GM12801 (cell line): Measurements from ENCODE around the gene ARHGAP21.

Experiments used
- TF ChIP-seq, protein P1 (sequence below): IDR thresholded peaks from one replicate; pipeline ENCODE4 v1.5.1; 2011; ENCODE audit warnings: control low read depth; ENCODE audit not compliant: insufficient read length; ENCODE audit errors: extremely low read depth

The ARHGAP21 gene

DNA sequence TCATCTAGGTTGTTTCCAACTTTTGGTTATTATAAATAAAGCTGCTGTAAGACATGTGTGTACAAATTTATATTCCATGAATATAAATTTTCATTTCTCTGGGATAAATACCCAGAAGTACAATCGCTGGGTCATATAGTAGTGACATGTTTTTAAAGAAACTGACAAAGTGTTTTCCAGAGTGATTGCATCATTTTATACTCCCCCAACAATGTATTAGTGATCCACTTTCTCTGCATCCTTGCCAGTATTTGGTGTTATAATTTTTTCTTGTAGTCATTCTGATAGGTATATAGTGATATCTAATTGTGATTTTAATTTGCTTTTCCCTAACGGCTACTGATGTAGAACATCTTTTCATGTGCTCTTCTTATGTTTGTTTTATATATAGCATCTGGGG lies 27.0 kb upstream of the ARHGAP21 start:
- TF ChIP-seq, protein P1, sequence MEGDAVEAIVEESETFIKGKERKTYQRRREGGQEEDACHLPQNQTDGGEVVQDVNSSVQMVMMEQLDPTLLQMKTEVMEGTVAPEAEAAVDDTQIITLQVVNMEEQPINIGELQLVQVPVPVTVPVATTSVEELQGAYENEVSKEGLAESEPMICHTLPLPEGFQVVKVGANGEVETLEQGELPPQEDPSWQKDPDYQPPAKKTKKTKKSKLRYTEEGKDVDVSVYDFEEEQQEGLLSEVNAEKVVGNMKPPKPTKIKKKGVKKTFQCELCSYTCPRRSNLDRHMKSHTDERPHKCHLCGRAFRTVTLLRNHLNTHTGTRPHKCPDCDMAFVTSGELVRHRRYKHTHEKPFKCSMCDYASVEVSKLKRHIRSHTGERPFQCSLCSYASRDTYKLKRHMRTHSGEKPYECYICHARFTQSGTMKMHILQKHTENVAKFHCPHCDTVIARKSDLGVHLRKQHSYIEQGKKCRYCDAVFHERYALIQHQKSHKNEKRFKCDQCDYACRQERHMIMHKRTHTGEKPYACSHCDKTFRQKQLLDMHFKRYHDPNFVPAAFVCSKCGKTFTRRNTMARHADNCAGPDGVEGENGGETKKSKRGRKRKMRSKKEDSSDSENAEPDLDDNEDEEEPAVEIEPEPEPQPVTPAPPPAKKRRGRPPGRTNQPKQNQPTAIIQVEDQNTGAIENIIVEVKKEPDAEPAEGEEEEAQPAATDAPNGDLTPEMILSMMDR: no peak

DNA sequence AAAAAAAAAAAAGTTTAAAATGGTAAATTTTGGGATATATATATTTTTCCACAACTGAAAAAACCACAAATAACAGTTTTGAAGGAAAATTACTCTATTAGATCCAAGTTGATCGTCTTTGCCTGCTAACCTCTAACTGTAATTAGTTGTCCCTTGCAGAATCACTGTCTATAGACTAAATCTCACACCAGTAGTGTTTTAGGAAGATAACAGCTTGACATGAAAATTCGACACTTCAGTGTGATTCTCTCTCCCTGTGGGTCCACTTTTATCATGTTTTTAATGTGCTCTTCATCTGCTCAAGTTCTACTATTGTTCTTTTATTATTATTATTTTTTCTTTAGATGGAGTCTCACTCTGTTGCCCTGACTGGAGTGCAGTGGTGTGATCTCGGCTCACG lies 24.5 kb upstream of the ARHGAP21 start:
- TF ChIP-seq, protein P1: no peak

DNA sequence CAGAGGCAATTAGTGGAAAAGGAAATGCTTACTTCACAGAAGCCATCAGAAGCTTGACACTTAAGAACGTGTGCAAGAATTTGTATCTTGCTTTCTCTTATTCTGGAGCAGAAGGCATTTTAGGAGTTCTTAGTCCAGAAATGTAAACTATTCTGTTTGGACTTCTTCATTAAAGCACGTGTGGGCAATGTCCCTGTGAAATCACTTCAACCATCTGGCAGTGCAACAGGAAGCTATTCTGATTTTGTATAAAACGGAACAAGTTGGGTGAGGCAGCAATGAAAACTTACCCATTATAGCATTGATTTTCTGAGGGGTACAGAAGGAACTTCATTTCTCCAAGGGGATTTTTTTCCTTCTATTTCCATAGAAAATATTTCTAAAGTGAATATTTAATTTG lies 21.3 kb upstream of the ARHGAP21 start:
- TF ChIP-seq, protein P1: no peak

DNA sequence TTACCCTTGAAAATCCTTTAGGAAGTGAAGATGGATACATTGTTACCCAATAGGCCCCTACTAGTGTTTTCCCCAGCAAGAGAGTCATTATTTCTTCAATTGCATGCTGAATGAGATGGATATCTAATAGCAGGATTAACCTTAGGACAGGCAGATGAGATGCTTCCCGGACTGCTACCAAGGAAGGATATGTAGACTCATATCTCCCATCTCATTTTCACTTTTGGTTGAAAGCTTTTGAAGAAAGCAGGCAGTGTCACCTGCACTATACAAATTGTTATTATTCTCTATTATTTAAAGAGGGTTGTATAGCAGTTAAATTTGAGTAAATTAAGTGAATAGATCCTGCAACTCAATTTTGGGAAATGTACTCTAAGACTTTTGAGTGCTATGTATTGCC lies 17.0 kb upstream of the ARHGAP21 start:
- TF ChIP-seq, protein P1: no peak

DNA sequence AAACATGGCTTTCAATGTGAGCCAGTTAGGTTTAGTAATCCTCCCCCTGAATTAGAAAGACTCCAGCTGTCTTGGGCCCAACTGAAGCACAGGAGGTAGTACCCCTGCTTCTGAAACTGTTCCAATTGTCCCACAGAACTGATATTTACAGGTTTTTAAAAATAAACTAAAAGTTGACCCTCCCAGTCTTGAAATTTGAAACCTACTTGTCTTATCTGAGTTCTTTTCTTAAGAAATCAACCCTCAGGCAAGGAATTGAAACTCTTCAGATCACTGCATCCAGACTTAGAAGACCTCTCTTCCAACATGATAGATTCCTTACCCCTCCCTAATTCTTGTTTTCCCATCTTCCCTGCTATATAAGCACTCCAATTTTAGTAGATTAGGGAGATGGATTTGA lies 13.3 kb upstream of the ARHGAP21 start:
- TF ChIP-seq, protein P1: no peak

DNA sequence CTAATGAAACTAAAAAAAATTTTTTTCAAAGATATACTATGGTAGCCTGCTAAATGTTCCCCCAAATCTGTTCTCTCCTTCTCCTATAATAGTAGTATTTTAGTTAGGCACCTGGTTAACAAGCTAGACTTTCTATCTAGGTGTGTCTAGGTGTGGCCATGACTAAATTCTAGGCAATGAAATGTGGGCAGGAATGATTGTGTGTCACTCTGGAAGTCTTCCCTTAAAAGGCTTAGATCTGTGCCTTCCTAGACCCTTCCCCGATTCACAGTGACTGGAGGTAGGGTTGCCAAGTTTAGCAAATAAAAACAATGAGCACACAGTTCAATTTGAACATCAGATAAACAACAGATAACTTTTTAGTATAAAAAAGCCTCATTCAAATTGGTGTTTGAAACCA lies 8.3 kb upstream of the ARHGAP21 start:
- TF ChIP-seq, protein P1: no peak

DNA sequence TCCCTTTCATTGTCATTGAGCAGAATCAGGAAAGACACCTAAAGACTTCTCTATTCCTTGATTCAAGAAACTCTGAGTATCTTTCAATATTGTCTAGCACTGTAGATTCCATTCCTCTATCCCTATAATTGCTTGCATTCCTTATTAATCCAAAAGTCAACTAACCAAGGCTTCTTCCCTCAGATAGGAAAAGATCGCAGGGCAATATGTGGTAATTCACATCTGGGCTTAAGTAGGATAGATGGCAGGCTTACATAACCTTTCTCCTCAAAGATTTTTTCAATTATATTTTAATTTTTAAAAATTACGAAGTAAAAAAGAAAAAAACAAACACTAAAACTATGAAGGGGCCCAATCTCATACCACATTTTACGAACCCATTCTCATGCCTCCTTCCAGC lies 7.1 kb upstream of the ARHGAP21 start:
- TF ChIP-seq, protein P1: no peak

DNA sequence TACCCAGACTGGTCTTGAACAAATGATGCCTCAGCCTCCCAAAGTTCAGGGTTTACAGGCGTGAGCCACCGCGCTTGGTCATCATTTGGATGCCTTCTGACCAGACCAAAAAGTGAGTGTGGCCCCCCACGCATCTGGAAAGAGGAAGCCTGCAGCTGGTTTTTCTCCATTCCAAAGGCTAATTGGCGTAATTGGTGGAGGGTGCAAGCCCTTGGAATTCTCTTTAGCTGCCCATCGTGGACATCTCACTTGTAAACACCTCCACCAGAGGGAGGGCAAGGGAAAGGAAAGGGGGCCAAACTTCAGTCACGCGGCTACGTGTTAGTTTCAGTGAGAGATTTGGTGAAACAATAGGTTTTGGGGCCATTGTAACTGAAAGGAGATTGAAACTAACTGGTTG lies 4.1 kb upstream of the ARHGAP21 start:
- TF ChIP-seq, protein P1: no peak
